ENCODE measurements around the gene USP47.

DNA sequence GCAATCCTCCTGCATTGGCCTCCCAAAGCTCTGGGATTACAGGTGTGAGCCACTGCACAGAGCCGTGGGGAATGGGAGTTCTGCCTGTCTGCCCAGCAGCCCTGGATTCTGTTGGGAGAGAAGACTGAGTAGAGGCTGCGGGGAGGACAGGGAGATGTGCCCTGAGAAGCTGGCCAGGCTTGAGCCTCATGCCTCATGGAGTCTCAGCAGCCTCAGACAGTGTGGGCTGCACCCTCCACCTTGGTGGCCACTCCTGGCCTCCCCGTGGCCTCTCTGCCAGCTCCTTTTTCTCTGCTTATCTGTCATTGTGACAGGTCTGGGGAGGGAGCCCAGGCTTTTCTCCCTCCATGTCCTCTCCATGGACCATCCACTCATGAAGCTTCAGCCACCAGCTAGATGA lies 123.4 kb downstream of the USP47 start:
- TF ChIP-seq EZH2 (IDR thresholded peaks at IDR 0.05; ENCODE audit: insufficient read depth, poor library complexity, severe bottlenecking) (no peak), EZH2phosphoT487 (IDR thresholded peaks at IDR 0.05; ENCODE audit: insufficient read depth, low read depth) (no peak)

Measured in GM23248 (cell line).